ENCODE results near the gene SMAD2. TPM values are rescaled to one million over a fixed set of nuclear protein-coding genes. Genes with fewer than 3 reads are reported as not detected.

The SMAD2 gene
- total RNA-seq: 10 to 100 TPM; 38.1 to 67.7 (median 42.4) TPM

DNA sequence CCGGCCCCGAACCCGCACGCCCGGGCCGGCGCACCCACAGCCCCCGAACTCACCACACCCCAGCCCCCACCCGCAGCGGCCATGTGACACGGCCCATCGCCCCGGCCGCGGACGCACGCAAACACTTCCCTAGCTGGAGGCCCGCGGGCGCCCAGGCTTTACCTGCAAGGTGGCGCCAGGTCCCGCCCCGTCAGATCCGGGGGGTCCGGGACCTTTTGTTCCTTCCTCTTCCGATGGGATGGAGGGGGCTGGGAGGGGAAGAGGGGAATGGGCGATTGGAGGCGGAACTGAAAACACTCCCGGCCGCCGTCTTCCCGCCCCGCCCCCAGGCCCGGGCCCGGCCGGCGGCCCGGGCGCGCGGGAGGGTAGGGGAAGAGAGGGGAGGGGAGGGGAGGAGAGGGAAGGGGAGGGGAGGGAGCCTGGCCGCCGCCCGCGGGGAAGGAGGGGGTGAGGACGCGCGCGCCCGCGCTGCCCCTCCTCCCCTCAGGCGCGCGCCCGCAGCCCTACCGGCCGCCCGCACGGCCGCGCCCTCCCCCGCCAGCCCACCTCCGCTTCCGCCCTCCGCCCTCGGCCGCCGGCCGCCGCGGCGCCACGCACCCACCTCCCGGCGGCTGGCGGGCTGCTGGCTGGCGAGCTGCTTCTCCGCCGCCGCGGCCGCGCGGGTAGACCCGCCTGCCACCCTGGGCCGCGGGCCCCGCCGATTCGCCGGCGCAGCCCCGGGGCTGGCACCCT lies at the start of gene SMAD2:
SMAD2 (minus strand) TSS at position 461 of the 732 bp plus-strand sequence. CDS start 33,903 bp downstream, outside the sequence.
- TF ChIP-seq, protein P1, sequence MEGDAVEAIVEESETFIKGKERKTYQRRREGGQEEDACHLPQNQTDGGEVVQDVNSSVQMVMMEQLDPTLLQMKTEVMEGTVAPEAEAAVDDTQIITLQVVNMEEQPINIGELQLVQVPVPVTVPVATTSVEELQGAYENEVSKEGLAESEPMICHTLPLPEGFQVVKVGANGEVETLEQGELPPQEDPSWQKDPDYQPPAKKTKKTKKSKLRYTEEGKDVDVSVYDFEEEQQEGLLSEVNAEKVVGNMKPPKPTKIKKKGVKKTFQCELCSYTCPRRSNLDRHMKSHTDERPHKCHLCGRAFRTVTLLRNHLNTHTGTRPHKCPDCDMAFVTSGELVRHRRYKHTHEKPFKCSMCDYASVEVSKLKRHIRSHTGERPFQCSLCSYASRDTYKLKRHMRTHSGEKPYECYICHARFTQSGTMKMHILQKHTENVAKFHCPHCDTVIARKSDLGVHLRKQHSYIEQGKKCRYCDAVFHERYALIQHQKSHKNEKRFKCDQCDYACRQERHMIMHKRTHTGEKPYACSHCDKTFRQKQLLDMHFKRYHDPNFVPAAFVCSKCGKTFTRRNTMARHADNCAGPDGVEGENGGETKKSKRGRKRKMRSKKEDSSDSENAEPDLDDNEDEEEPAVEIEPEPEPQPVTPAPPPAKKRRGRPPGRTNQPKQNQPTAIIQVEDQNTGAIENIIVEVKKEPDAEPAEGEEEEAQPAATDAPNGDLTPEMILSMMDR (IDR thresholded peaks at IDR 0.05): no peak
- TF ChIP-seq POLR2A (IDR thresholded peaks at IDR 0.05): peak in 1 of 4 donors; percentile 37
- Histone ChIP-seq H3K27me3 (no peaks in the 10 kb centered on the region), H3K4me1 (peaks cover 6 to 53% (median 24%) of the 10 kb centered on the region in 3 donors), H3K4me3 (peak within 1 kb of the TSS; percentile 77 to 89 (median 86)), H3K27ac (peak within 1 kb of the TSS; percentile 96 to 100 (median 98)), H3K36me3 (no peaks in the 10 kb centered on the region), H3K9me3 (no peaks in the 10 kb centered on the region)
- DNase-seq: peak; percentile 60
- 0% methylated on average over 3 of the region's 93 CpGs; no CpG with 5 or more reads in 1 of the 2 donors for WGBS, 2 donors
- intact Hi-C loops (cut with DNase I): no loop called here

DNA sequence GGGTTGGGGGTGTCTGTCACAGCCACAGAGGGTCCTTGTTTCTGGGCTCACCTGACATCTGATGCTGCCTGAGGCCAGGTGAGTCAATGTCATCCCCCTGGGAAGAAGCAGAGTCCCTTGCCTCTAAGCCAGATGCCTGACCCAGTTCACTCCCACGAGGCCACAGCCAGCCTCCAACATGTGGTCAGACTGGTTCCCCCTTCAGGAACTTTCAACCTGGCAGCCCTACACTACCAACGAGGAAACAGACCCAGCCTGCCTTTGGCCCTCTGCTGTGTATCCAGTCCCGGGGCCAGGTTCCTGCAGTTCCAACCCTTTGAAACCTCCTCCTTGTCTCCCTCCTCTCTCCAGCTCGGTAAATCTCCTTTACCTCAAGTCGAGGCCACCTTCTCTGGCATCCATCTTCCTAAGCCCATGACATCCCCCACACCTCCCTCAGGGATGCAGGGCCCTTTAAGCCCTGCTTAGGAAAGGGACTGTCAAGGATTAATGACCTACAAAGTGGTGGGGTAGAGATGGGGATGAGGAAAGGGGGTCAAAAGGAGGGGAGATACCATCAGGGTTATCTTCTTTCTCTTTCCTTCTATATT lies 49.2 kb upstream of the SMAD2 start:
- Histone ChIP-seq H3K27ac (no peak overlapping the region), H3K9me3 (no peaks in the 10 kb centered on the region), H3K27me3 (peaks cover 0 to 22% (median 0%) of the 10 kb centered on the region in 4 donors), H3K4me1 (peaks cover 0 to 4% (median 0%) of the 10 kb centered on the region in 3 donors), H3K36me3 (no peaks in the 10 kb centered on the region), H3K4me3 (no peak overlapping the region)
- intact Hi-C loops (cut with DNase I): no loop called here
- 35 to 46% methylated on average over 5 of the region's 5 CpGs for WGBS, 2 donors
- TF ChIP-seq, protein P1 (IDR thresholded peaks at IDR 0.05): no peak
- TF ChIP-seq POLR2A (IDR thresholded peaks at IDR 0.05): no peak
- DNase-seq: no peak

DNA sequence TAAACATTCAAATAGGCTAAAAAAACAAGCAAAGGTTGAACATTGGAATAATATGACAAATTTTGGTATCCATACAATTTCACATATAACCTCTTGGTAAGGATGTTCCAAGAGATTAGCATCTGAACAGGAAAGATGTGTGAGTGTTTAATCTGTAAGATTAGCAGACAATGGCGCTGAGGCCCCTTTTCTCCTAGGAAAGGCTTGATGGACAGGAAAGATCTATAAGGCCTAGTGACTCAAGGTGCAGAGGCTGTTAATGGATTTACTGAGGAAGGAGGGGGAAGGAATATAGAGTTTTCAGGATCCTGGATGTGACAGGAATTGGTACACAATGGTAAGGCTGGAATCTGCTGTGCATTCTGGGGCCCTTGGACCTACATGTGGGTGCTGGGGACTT lies 48.1 kb upstream of the SMAD2 start:
- H3K4me1 ChIP-seq: peaks cover 0 to 4% (median 0%) of the 10 kb centered on the region in 3 donors
- H3K9me3 ChIP-seq: no peaks in the 10 kb centered on the region
- no peak for DNase-seq
- no peak overlapping the region for H3K4me3 ChIP-seq
- no peak for TF ChIP-seq POLR2A (IDR thresholded peaks at IDR 0.05)
- TF ChIP-seq, protein P1 (IDR thresholded peaks at IDR 0.05): no peak
- H3K36me3 ChIP-seq: no peaks in the 10 kb centered on the region
- H3K27me3 ChIP-seq: peaks cover 0 to 16% (median 0%) of the 10 kb centered on the region in 4 donors
- intact Hi-C loops (cut with DNase I): no loop called here
- no peak overlapping the region for H3K27ac ChIP-seq
- 60 to 88% methylated on average over 1 of the region's 1 CpG for WGBS, 2 donors

DNA sequence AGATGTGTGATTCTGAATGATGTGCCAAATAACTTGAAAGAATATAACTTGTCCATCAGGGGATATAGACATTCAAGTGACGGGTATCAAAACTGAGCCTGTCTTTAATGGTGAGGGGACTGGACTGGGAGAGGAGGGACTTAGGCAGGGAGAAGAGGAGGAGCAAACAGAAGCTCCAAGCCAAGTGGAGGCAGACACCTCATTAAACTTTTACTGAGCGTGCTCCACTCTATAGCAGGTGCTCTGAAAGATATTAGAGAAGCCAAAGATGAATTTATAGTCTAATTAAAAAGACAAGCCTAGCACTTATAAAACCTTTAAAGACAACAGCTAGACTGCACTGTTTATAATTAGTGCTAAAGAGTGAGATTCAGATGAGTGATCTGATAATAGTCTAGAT lies 47.7 kb upstream of the SMAD2 start:
- Histone ChIP-seq H3K27ac (no peak overlapping the region), H3K27me3 (peaks cover 0 to 19% (median 0%) of the 10 kb centered on the region in 4 donors), H3K36me3 (no peaks in the 10 kb centered on the region), H3K4me3 (no peak overlapping the region), H3K9me3 (no peaks in the 10 kb centered on the region), H3K4me1 (peaks cover 0 to 4% (median 0%) of the 10 kb centered on the region in 3 donors)
- no peak for DNase-seq
- TF ChIP-seq POLR2A (IDR thresholded peaks at IDR 0.05): no peak
- TF ChIP-seq, protein P1 (IDR thresholded peaks at IDR 0.05): no peak
- intact Hi-C loops (cut with DNase I): no loop called here
- WGBS, 2 donors: 72 to 89% methylated on average over 2 of the region's 2 CpGs

DNA sequence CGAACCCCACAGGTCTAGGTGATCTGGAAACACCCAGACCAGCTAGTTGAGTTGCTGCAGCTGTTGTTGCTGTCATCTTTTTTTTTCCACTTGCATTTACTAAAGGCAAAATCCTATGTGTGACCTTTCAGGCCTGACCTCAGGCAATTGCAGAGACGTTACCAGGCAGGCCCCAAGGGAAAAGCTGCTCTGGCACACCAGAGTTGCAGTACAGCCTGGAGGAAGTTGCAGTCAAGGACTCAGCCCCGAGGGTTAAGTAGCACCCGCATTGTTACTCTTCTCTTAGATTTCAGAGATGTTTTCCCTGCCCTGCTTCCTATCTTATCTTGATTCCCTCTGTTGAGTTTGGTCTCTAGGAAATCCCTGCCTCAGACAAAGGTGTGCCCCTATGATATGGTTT lies 45.2 kb upstream of the SMAD2 start:
- Histone ChIP-seq H3K27ac (no peak overlapping the region), H3K4me3 (no peak overlapping the region), H3K9me3 (no peaks in the 10 kb centered on the region), H3K27me3 (peaks cover 0 to 31% (median 0%) of the 10 kb centered on the region in 4 donors), H3K4me1 (peaks cover 0 to 4% (median 0%) of the 10 kb centered on the region in 3 donors), H3K36me3 (no peaks in the 10 kb centered on the region)
- no peak for DNase-seq
- TF ChIP-seq, protein P1 (IDR thresholded peaks at IDR 0.05): no peak
- TF ChIP-seq POLR2A (IDR thresholded peaks at IDR 0.05): no peak
- intact Hi-C loops (cut with DNase I): no loop called here
- WGBS, 2 donors: 52 to 64% methylated on average over 3 to 4 of the region's 4 CpGs

All from esophagus squamous epithelium (tissue), 5 donors.